PFSK-1 (cell line): ENCODE measurements around the gene SMTNL1.

Source experiments
- FOXP2 ChIP-seq: optimal IDR thresholded peaks from 2 replicates; pipeline ENCODE3; 2011; ENCODE audit warnings: borderline replicate concordance, control low read depth, inconsistent platforms; ENCODE audit not compliant: insufficient read depth; ENCODE audit errors: extremely low read length, extremely low read depth
- POLR2AphosphoS5 ChIP-seq: IDR thresholded peaks from 2 replicates; pipeline ENCODE4 v1.6.1; 2012; ENCODE audit warnings: low read depth, mild to moderate bottlenecking, control low read depth, low read length, moderate library complexity
- SIN3A ChIP-seq: IDR thresholded peaks from 2 replicates; pipeline ENCODE4 v1.6.1; 2012; ENCODE audit warnings: mild to moderate bottlenecking, low read length, moderate library complexity, borderline replicate concordance; ENCODE audit not compliant: insufficient read depth
- TAF1 ChIP-seq: IDR thresholded peaks from 2 replicates; pipeline ENCODE4 v1.6.1; 2012; ENCODE audit warnings: low read length, control low read depth, borderline replicate concordance; ENCODE audit not compliant: insufficient read depth
- TF ChIP-seq, protein P1 (sequence below), 2 experiments: IDR thresholded peaks; 2 replicates each; pipeline versions ENCODE4 v1.6.1 to v1.8.0; 2011 to 2012; ENCODE audit warnings: low read depth in 2 of 2, low read length in 2 of 2, control low read depth in 1 of 2, inconsistent platforms in 1 of 2, mild to moderate bottlenecking in 1 of 2, moderate library complexity in 1 of 2; ENCODE audit not compliant: insufficient read depth in 1 of 2

Gene SMTNL1

DNA sequence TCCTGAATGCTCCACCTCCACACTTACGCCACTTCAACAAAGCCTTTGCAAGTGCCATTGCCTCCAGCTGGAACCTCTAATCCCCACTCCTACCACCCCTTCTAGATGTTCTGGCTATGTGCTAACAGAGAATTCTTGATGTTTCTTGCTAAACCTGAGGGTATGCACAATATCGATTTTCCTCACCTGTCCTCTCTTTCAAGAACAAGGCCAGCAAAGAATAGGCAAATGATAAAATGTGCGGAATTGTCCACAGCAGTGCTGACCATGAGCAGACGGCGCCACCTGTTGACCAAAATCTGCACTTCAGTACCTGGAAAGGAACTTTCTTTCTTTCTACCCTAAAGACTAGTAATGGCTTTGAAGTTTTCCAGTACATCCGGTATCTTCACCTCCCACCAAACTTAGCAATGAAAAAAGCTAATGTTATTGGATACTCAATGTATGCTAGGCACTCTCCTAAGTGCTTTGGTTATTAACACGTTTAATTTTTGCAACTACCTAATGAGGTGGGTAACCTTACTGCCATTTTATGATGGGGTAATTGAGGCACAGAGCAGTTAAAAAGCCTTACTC lies 10.3 kb upstream of the SMTNL1 start:
- TF ChIP-seq, protein P1, sequence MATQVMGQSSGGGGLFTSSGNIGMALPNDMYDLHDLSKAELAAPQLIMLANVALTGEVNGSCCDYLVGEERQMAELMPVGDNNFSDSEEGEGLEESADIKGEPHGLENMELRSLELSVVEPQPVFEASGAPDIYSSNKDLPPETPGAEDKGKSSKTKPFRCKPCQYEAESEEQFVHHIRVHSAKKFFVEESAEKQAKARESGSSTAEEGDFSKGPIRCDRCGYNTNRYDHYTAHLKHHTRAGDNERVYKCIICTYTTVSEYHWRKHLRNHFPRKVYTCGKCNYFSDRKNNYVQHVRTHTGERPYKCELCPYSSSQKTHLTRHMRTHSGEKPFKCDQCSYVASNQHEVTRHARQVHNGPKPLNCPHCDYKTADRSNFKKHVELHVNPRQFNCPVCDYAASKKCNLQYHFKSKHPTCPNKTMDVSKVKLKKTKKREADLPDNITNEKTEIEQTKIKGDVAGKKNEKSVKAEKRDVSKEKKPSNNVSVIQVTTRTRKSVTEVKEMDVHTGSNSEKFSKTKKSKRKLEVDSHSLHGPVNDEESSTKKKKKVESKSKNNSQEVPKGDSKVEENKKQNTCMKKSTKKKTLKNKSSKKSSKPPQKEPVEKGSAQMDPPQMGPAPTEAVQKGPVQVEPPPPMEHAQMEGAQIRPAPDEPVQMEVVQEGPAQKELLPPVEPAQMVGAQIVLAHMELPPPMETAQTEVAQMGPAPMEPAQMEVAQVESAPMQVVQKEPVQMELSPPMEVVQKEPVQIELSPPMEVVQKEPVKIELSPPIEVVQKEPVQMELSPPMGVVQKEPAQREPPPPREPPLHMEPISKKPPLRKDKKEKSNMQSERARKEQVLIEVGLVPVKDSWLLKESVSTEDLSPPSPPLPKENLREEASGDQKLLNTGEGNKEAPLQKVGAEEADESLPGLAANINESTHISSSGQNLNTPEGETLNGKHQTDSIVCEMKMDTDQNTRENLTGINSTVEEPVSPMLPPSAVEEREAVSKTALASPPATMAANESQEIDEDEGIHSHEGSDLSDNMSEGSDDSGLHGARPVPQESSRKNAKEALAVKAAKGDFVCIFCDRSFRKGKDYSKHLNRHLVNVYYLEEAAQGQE (IDR thresholded peaks at IDR 0.05; ENCODE audit: insufficient read depth in 1 of 2, low read depth in 2 of 2, low read length in 2 of 2) = no peak
- no peak for TF ChIP-seq TAF1
- no peak for TF ChIP-seq SIN3A
- TF ChIP-seq FOXP2 = no peak
- TF ChIP-seq POLR2AphosphoS5 = no peak; the same call in 1 of the 2 replicates

DNA sequence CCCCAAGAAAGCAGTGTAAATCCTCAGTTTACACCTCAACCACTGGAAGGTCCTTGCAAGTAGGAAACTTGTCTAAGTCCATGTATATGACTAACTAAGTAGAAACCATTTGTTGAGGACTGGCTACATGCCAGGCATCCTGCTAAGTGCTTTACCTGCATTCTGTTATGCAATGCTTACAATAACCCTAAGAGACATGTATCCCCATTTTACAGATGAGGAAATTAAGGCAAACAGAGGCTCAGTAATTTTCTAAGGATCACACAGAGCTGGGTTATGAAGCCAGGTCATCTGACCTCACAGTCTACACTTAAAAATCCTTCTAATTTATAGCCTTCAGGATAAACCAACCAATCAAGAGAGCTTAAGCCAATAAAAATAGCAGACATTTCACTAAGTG lies 8.4 kb upstream of the SMTNL1 start:
- TF ChIP-seq POLR2AphosphoS5 (no peak), SIN3A (no peak), TAF1 (no peak), FOXP2 (no peak)
- TF ChIP-seq, protein P1 (IDR thresholded peaks at IDR 0.05; ENCODE audit: insufficient read depth in 1 of 2, low read depth in 2 of 2, low read length in 2 of 2) = no peak

DNA sequence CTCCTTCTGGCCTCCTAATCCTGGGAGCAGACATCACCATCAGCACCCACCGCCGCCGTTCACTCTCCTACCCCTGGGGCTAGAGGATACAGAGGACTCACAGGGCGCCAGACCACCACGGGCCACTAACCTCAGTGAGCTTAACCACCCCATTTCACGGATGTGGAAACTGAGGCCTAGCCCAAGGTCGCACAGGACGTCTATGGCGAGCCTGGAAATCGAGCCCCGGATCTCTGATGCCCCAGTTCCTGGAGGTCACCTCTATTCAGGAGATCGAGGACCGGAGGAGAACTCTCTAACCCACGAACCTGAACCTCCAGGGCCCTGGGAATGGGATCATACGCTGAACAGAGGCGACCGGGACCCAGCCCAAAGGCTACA lies 7.2 kb upstream of the SMTNL1 start:
- TF ChIP-seq, protein P1 (IDR thresholded peaks at IDR 0.05; ENCODE audit: insufficient read depth in 1 of 2, low read depth in 2 of 2, low read length in 2 of 2) = no peak
- TF ChIP-seq SIN3A (no peak), FOXP2 (no peak), TAF1 (no peak), POLR2AphosphoS5 (no peak)

DNA sequence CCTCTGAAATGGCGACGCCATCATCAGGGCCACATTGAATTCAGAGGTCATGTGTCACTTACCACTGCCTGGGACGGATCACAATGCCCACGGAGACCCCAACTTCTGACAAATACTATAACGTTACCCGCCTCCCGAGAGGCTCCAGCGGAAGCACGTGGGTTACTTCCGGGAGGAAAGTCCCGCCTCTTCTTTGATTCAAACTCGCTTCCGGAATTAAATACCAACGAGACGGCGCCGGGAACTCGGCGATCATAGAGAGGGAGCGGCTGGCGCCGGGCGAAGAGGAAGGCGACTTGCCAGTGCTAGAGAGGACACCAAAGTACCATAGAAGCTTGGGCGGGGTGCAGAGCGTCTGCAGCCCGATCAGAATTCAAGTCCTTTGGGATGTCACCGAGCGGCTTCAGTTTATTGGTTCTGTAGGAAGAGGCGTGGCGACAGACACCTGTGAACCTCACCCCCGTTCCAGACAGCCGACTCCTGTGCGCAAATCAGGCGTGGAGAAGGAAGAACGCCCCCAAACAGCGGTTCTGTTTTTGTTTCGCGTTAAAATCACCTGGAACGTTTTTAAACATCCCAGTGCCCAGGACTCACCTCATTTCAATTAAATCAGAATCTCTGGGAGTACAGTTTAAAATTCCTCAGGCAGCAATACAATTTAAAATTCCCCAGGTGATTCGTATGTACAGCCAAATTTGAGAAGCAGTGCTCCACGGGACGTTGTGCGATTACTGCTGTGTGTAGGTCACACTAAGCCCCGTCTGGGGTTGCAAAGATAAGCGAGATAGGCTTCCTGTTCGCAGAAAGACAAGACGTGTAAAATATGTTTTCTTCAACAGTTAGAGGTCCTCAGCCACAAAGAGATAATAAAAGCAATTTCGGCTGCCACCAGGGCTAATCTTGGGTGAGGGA lies 6.5 kb upstream of the SMTNL1 start, which contains the start of gene TIMM10:
Gene TIMM10 (minus strand): TSS at position 159 of the 912 bp plus-strand sequence. CDS start 565 bp downstream, outside the sequence.
- TF ChIP-seq POLR2AphosphoS5 (peak; percentile 60; the same call in 1 of the 2 replicates), FOXP2 (peak; percentile 27), SIN3A (peak; percentile 89), TAF1 (peak; percentile 78; the same call in 1 of the 2 replicates)
- TF ChIP-seq, protein P1 (IDR thresholded peaks at IDR 0.05; ENCODE audit: insufficient read depth in 1 of 2, low read depth in 2 of 2, low read length in 2 of 2) = no peak
